HCT116 (cell line): ENCODE data around the gene TAS2R41. TPM values are rescaled to one million over a fixed set of nuclear protein-coding genes. Genes with fewer than 3 reads are reported as not detected.

ENCODE experiments used
- ATAC-seq: fragments of 200-7000 bp; cut with Tn5 transposase; 2 replicates; pipeline ENCODE4 v1.9.1; 2020; ENCODE audit warnings: mild to moderate bottlenecking, moderate library complexity
- BruUV-seq: library from RNA; stranded (reverse); fragments of 400-500 nt; replicated peaks from 2 replicates; lab custom pipeline; 2021; lab: Mats Ljungman, UMichigan
- CTCF ChIA-PET: fragments of 300-600 bp; sonication (Branson Sonifier 250); formaldehyde crosslinking; loops from one replicate; lab custom pipeline; 2021; ENCODE audit warnings: antibody characterized with exemption; lab: Charles Lee
- POLR2A ChIA-PET: fragments of 300-600, 350-600 bp; sonication (Branson Sonifier 250); formaldehyde crosslinking; loops from one replicate; lab custom pipeline; 2021; ENCODE audit warnings: antibody characterized with exemption; lab: Charles Lee
- RAD21 ChIA-PET, 2 experiments: fragments of 300-600 bp; sonication (Branson Sonifier 250); formaldehyde crosslinking; loops; one replicate each; lab custom pipeline; 2023; ENCODE audit warnings: low total read pairs in 2 of 2; ENCODE audit not compliant: uncharacterized antibody in 2 of 2, unreplicated experiment in 2 of 2, low non-redundant PET in 1 of 2; lab: Charles Lee
- DNase-seq: peaks from one replicate; pipeline ENCODE4 v3.0.0-alpha.2; 2010; ENCODE audit warnings: low read depth, low spot score
- H2AFZ ChIP-seq: fragments of 200-600 bp; shearing (Covaris generic), sonication (generic); 2 replicates; pipeline ENCODE4 v1.6.1; 2017; ENCODE audit warnings: low read depth, mixed run types, mixed read lengths, antibody characterized with exemption, low read length; ENCODE audit not compliant: poor library complexity, severe bottlenecking
- H3K27ac ChIP-seq: 2 replicates; pipeline ENCODE4 v1.5.1; 2012; ENCODE audit warnings: low read depth, low read length
- H3K27me3 ChIP-seq: fragments of 200-600 bp; sonication (generic); 2 replicates; pipeline ENCODE4 v1.6.1; 2016; ENCODE audit warnings: mixed run types, low read length, mixed read lengths; ENCODE audit not compliant: insufficient read depth
- H3K36me3 ChIP-seq, 2 experiments: fragments of 200-500 bp in 1 of 2; fragments of 200-600 bp in 1 of 2; sonication (Bioruptor generic) in 1 of 2; sonication (generic) in 1 of 2; 2 replicates each; pipeline versions ENCODE4 v1.5.1 to v1.6.1; 2014 to 2016; ENCODE audit warnings: low read length in 2 of 2, inconsistent platforms in 1 of 2, mixed read lengths in 1 of 2, mixed run types in 1 of 2; ENCODE audit not compliant: insufficient read depth in 2 of 2, control insufficient read depth in 1 of 2
- H3K4me1 ChIP-seq, 2 experiments: fragments of 200-600 bp in 1 of 2; sonication (generic) in 1 of 2; 2 replicates each; pipeline versions ENCODE4 v1.5.1 to v1.6.1; 2012 to 2017; ENCODE audit warnings: low read length in 2 of 2, inconsistent platforms in 1 of 2, mild to moderate bottlenecking in 1 of 2, mixed read lengths in 1 of 2, mixed run types in 1 of 2, moderate library complexity in 1 of 2; ENCODE audit not compliant: insufficient read depth in 2 of 2, control insufficient read depth in 1 of 2
- H3K4me2 ChIP-seq: fragments of 200-600 bp; sonication (generic); 2 replicates; pipeline ENCODE4 v1.6.1; 2017; ENCODE audit warnings: mixed run types, low read length, mixed read lengths
- H3K4me3 ChIP-seq, 2 experiments: fragments of 200-600 bp in 1 of 2; sonication (generic) in 1 of 2; replicated peaks in 1 of 2; 2 replicates each; pipeline ENCODE4 v1.5.1; 2011 to 2016; ENCODE audit warnings: low read length in 2 of 2, control low read depth in 1 of 2, low read depth in 1 of 2, mild to moderate bottlenecking in 1 of 2, mixed read lengths in 1 of 2, mixed run types in 1 of 2
- H3K79me2 ChIP-seq: fragments of 200-600 bp; sonication (generic); 2 replicates; pipeline ENCODE4 v1.6.1; 2017; ENCODE audit warnings: mild to moderate bottlenecking, mixed run types, low read length, moderate library complexity, mixed read lengths; ENCODE audit not compliant: insufficient read depth
- H3K9ac ChIP-seq: fragments of 200-600 bp; sonication (generic); 2 replicates; pipeline ENCODE4 v1.6.1; 2016; ENCODE audit warnings: low read length, mixed read lengths
- H3K9me2 ChIP-seq: fragments of 200-600 bp; sonication (generic), shearing (Covaris generic); 2 replicates; pipeline ENCODE4 v1.6.1; 2017; ENCODE audit warnings: mixed run types, mild to moderate bottlenecking, moderate library complexity; ENCODE audit not compliant: insufficient read depth
- H3K9me3 ChIP-seq, 2 experiments: fragments of 200-500 bp in 1 of 2; fragments of 200-600 bp in 1 of 2; sonication (Bioruptor generic) in 1 of 2; sonication (generic) in 1 of 2; 2 replicates each; pipeline ENCODE4 v1.6.1; 2014 to 2017; ENCODE audit warnings: low read length in 2 of 2, mixed read lengths in 2 of 2, inconsistent platforms in 1 of 2, low read depth in 1 of 2, mild to moderate bottlenecking in 1 of 2, mixed run types in 1 of 2, moderate library complexity in 1 of 2; ENCODE audit not compliant: control insufficient read depth in 1 of 2, insufficient read depth in 1 of 2
- H4K20me1 ChIP-seq: fragments of 200-600 bp; sonication (generic), shearing (Covaris generic); 2 replicates; pipeline ENCODE4 v1.6.1; 2017; ENCODE audit warnings: mixed run types, mild to moderate bottlenecking, moderate library complexity; ENCODE audit not compliant: insufficient read depth
- CBX3 ChIP-seq: IDR thresholded peaks from 2 replicates; pipeline ENCODE4 v1.6.1; 2012; ENCODE audit warnings: low read depth
- EGR1 ChIP-seq: IDR thresholded peaks from 2 replicates; pipeline ENCODE4 v1.6.1; 2012; ENCODE audit warnings: low read depth
- EZH2 ChIP-seq: fragments of 200-600 bp; sonication (generic); IDR thresholded peaks from 2 replicates; pipeline ENCODE4 v1.6.1; 2017; ENCODE audit warnings: antibody characterized with exemption, mixed run types
- EZH2phosphoT487 ChIP-seq: fragments of 200-600 bp; IDR thresholded peaks from 2 replicates; pipeline ENCODE4 v1.6.1; 2018; ENCODE audit warnings: antibody characterized with exemption, borderline replicate concordance
- JUND ChIP-seq: IDR thresholded peaks from 2 replicates; pipeline ENCODE4 v1.6.1; 2012
- POLR2A ChIP-seq: IDR thresholded peaks from 2 replicates; pipeline ENCODE4 v1.7.0; 2011; ENCODE audit warnings: borderline replicate concordance; ENCODE audit not compliant: insufficient read depth, insufficient read length; ENCODE audit errors: extremely low read depth
- RAD21 ChIP-seq: IDR thresholded peaks from 2 replicates; pipeline ENCODE4 v1.6.1; 2012; ENCODE audit warnings: low read depth, mild to moderate bottlenecking
- SIN3A ChIP-seq: IDR thresholded peaks from 2 replicates; pipeline ENCODE4 v1.6.1; 2012; ENCODE audit warnings: low read depth
- SP1 ChIP-seq: IDR thresholded peaks from 2 replicates; pipeline ENCODE4 v1.6.1; 2012; ENCODE audit warnings: low read depth
- SRF ChIP-seq: IDR thresholded peaks from 2 replicates; pipeline ENCODE4 v1.6.1; 2012; ENCODE audit warnings: low read depth
- TCF7L2 ChIP-seq: IDR thresholded peaks from 2 replicates; pipeline ENCODE4 v1.7.0; 2011; ENCODE audit warnings: borderline replicate concordance, inconsistent platforms; ENCODE audit not compliant: insufficient read depth, insufficient read length; ENCODE audit errors: extremely low read depth
- YY1 ChIP-seq: IDR thresholded peaks from 2 replicates; pipeline ENCODE4 v1.6.1; 2011; ENCODE audit warnings: low read length, low read depth, moderate library complexity, mild to moderate bottlenecking; ENCODE audit not compliant: insufficient replicate concordance; ENCODE audit errors: extremely low read depth
- ZNF274 ChIP-seq: fragments of 200-500 bp; sonication (Bioruptor generic); IDR thresholded peaks from 2 replicates; pipeline ENCODE4 v1.6.1; 2014; ENCODE audit warnings: mild to moderate bottlenecking, low read depth, low read length, inconsistent platforms
- intact Hi-C: fragments of 100-400 bp; cut with micrococcal nuclease; formaldehyde crosslinking; loops from 2 replicates; pipeline ENCODE4 v1.10.0; 2022
- total RNA-seq: library from RNA; stranded (reverse); gene quantifications from one replicate; pipeline ENCODE4 v1.2.1, GENCODE V29; 2021; ENCODE audit not compliant: unreplicated experiment
- TF ChIP-seq, protein P1 (sequence below): IDR thresholded peaks from 2 replicates; pipeline ENCODE4 v1.6.1; 2012; ENCODE audit warnings: low read depth
- TF ChIP-seq, protein P2 (sequence below), 3 experiments: fragments of 200-600 bp in 1 of 3; sonication (generic) in 1 of 3; IDR thresholded peaks in 2 of 3; conservative IDR thresholded peaks in 1 of 3; 2 replicates each; pipeline ENCODE4 v1.5.1; 2012 to 2017; ENCODE audit warnings: low read depth in 2 of 3, low read length in 2 of 3, antibody characterized with exemption in 1 of 3, borderline replicate concordance in 1 of 3, control low read depth in 1 of 3, mild to moderate bottlenecking in 1 of 3, mixed read lengths in 1 of 3, mixed run types in 1 of 3, moderate library complexity in 1 of 3; ENCODE audit not compliant: insufficient read depth in 1 of 3
- TF ChIP-seq, protein P3 (sequence below): IDR thresholded peaks from 2 replicates; pipeline ENCODE4 v1.6.1; 2012
- TF ChIP-seq, protein P4 (sequence below): IDR thresholded peaks from 2 replicates; pipeline ENCODE4 v1.6.1; 2012

TAS2R41 gene
- total RNA-seq, 1 experiment from 2014 or later = not detected

DNA sequence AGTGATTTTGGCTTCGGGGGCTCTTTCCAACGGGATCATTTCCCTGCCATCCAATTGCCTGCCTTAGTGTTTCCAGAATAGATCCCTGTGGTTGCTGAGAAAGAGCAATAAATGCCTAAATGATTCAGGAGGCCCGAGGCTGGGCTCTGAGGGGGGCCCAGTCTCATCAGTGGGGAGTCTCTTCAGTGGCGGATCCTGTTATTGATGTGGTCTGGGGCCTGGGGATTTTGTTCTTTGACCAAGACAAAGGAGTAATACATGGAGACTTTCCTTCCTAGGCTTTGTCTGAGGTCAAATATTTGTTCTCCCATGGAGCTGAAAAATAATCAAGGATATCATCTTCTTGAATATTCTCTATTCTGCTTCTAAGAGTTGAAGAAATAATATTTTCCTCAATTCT lies 40.8 kb downstream of the TAS2R41 start:
- TF ChIP-seq SP1 = no peak
- TF ChIP-seq ZNF274 = no peak
- TF ChIP-seq SRF = no peak
- ChIA-PET POLR2A (no interaction called here), RAD21 (no interaction called here), CTCF (no interaction called here)
- H3K9me3 ChIP-seq = no peaks in the 10 kb centered on the region
- no peaks in the 10 kb centered on the region for H3K27me3 ChIP-seq
- no peak overlapping the region for H3K27ac ChIP-seq
- ATAC-seq = no peak
- H4K20me1 ChIP-seq = no peaks in the 10 kb centered on the region
- no TSS peak for BruUV-seq
- no peak overlapping the region for H3K4me3 ChIP-seq
- no peaks in the 10 kb centered on the region for H3K9me2 ChIP-seq
- no peak overlapping the region for H2AFZ ChIP-seq
- no peaks in the 10 kb centered on the region for H3K36me3 ChIP-seq
- no peak overlapping the region for H3K4me2 ChIP-seq
- no peak overlapping the region for H3K9ac ChIP-seq
- no peaks in the 10 kb centered on the region for H3K4me1 ChIP-seq
- intact Hi-C loops = no loop called here
- no peaks in the 10 kb centered on the region for H3K79me2 ChIP-seq
- no peak for DNase-seq

DNA sequence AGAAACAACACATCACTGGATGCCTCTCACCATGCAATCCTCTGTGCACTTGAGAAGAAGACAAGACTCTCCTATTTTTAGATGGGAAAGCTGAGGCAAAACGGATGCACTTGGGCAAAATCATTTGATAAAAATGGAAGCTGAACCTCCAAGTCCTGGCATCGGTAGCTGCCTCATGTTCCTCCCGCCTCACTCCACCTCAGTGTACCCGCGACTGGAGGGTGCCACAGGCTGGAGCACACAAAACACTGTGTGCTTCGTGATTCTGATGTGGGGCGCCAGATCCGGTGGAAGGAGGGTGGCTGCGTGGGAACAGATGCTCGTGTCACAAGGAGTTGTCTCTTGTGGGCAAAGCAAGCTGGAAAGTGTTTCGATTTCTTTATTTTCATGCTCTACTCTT lies 41.3 kb downstream of the TAS2R41 start:
- CTCF ChIA-PET = no interaction called here
- no peak for DNase-seq
- no TSS peak for BruUV-seq
- RAD21 ChIA-PET = no interaction called here
- no peak for ATAC-seq
- no peak overlapping the region for H3K4me3 ChIP-seq
- H3K4me1 ChIP-seq = no peaks in the 10 kb centered on the region
- POLR2A ChIA-PET = interaction anchor here (1.1 kb wide), 1 partner anchor 14 kb away, joined by 3 read pairs; no protein-coding TSS in a partner anchor
- H3K9me3 ChIP-seq = no peaks in the 10 kb centered on the region
- H3K9ac ChIP-seq = no peak overlapping the region
- H3K27me3 ChIP-seq = no peaks in the 10 kb centered on the region
- no peak overlapping the region for H3K27ac ChIP-seq
- H3K79me2 ChIP-seq = no peaks in the 10 kb centered on the region
- intact Hi-C loops = no loop called here
- H2AFZ ChIP-seq = no peak overlapping the region
- no peaks in the 10 kb centered on the region for H3K9me2 ChIP-seq
- no peaks in the 10 kb centered on the region for H4K20me1 ChIP-seq
- no peaks in the 10 kb centered on the region for H3K36me3 ChIP-seq
- H3K4me2 ChIP-seq = no peak overlapping the region
- TF ChIP-seq, protein P1, sequence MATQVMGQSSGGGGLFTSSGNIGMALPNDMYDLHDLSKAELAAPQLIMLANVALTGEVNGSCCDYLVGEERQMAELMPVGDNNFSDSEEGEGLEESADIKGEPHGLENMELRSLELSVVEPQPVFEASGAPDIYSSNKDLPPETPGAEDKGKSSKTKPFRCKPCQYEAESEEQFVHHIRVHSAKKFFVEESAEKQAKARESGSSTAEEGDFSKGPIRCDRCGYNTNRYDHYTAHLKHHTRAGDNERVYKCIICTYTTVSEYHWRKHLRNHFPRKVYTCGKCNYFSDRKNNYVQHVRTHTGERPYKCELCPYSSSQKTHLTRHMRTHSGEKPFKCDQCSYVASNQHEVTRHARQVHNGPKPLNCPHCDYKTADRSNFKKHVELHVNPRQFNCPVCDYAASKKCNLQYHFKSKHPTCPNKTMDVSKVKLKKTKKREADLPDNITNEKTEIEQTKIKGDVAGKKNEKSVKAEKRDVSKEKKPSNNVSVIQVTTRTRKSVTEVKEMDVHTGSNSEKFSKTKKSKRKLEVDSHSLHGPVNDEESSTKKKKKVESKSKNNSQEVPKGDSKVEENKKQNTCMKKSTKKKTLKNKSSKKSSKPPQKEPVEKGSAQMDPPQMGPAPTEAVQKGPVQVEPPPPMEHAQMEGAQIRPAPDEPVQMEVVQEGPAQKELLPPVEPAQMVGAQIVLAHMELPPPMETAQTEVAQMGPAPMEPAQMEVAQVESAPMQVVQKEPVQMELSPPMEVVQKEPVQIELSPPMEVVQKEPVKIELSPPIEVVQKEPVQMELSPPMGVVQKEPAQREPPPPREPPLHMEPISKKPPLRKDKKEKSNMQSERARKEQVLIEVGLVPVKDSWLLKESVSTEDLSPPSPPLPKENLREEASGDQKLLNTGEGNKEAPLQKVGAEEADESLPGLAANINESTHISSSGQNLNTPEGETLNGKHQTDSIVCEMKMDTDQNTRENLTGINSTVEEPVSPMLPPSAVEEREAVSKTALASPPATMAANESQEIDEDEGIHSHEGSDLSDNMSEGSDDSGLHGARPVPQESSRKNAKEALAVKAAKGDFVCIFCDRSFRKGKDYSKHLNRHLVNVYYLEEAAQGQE = no peak
- TF ChIP-seq, protein P2, sequence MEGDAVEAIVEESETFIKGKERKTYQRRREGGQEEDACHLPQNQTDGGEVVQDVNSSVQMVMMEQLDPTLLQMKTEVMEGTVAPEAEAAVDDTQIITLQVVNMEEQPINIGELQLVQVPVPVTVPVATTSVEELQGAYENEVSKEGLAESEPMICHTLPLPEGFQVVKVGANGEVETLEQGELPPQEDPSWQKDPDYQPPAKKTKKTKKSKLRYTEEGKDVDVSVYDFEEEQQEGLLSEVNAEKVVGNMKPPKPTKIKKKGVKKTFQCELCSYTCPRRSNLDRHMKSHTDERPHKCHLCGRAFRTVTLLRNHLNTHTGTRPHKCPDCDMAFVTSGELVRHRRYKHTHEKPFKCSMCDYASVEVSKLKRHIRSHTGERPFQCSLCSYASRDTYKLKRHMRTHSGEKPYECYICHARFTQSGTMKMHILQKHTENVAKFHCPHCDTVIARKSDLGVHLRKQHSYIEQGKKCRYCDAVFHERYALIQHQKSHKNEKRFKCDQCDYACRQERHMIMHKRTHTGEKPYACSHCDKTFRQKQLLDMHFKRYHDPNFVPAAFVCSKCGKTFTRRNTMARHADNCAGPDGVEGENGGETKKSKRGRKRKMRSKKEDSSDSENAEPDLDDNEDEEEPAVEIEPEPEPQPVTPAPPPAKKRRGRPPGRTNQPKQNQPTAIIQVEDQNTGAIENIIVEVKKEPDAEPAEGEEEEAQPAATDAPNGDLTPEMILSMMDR (IDR thresholded peaks at IDR 0.05 in 2 of 3, conservative IDR thresholded peaks at IDR 0.05 in 1 of 3; ENCODE audit: borderline replicate concordance in 1 of 3, insufficient read depth in 1 of 3, low read depth in 2 of 3, low read length in 2 of 3) = no peak
- no peak for TF ChIP-seq RAD21
- no peak for TF ChIP-seq EGR1
- TF ChIP-seq JUND = no peak
- TF ChIP-seq YY1 = no peak
- TF ChIP-seq ZNF274 = no peak
- no peak for TF ChIP-seq CBX3
- TF ChIP-seq, protein P3, sequence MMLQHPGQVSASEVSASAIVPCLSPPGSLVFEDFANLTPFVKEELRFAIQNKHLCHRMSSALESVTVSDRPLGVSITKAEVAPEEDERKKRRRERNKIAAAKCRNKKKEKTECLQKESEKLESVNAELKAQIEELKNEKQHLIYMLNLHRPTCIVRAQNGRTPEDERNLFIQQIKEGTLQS = no peak
- TF ChIP-seq POLR2A = no peak
- no peak for TF ChIP-seq EZH2
- no peak for TF ChIP-seq SIN3A
- no peak for TF ChIP-seq EZH2phosphoT487
- TF ChIP-seq, protein P4, sequence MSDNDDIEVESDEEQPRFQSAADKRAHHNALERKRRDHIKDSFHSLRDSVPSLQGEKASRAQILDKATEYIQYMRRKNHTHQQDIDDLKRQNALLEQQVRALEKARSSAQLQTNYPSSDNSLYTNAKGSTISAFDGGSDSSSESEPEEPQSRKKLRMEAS = no peak
- no peak for TF ChIP-seq TCF7L2
